GM23338 (cell line): ENCODE measurements around the gene TSC22D3. TPM values are rescaled to one million over a fixed set of nuclear protein-coding genes. Genes with fewer than 3 reads are reported as not detected.

ENCODE experiments used
- ATAC-seq: fragments of 200-7000 bp; cut with Tn5 transposase; 3 replicates; pipeline ENCODE4 v1.9.1; 2020
- DNase-seq: peaks from one replicate; pipeline ENCODE4 v3.0.0-alpha.2; 2015; ENCODE audit warnings: low spot score
- H2AFZ ChIP-seq: fragments of 200-600 bp; sonication (generic); 2 replicates; pipeline ENCODE4 v1.8.0; 2016; ENCODE audit warnings: antibody characterized with exemption, mild to moderate bottlenecking, moderate library complexity
- H3F3A ChIP-seq: fragments of 200-600 bp; sonication (generic); replicated peaks from 2 replicates; pipeline ENCODE4 v1.8.0; 2017; ENCODE audit warnings: antibody characterized with exemption, mixed run types, low read depth
- H3K27ac ChIP-seq: fragments of 200-600 bp; sonication (generic); 2 replicates; pipeline ENCODE4 v1.6.1; 2016; ENCODE audit warnings: low read depth
- H3K27me3 ChIP-seq: fragments of 200-600 bp; sonication (generic); 2 replicates; pipeline ENCODE4 v1.8.0; 2016; ENCODE audit warnings: mild to moderate bottlenecking, mixed run types, moderate library complexity; ENCODE audit not compliant: insufficient read depth
- H3K36me3 ChIP-seq: fragments of 200-600 bp; sonication (generic); 2 replicates; pipeline ENCODE4 v1.8.0; 2016; ENCODE audit warnings: mild to moderate bottlenecking; ENCODE audit not compliant: insufficient read depth
- H3K4me1 ChIP-seq: fragments of 200-600 bp; sonication (generic); 2 replicates; pipeline ENCODE4 v1.8.0; 2016; ENCODE audit warnings: mild to moderate bottlenecking, moderate library complexity; ENCODE audit not compliant: insufficient read depth
- H3K4me2 ChIP-seq: fragments of 200-600 bp; sonication (generic); 2 replicates; pipeline ENCODE4 v1.7.1; 2017; ENCODE audit warnings: mixed run types
- H3K4me3 ChIP-seq: fragments of 200-600 bp; sonication (generic); 2 replicates; pipeline ENCODE4 v1.6.1; 2016; ENCODE audit warnings: mixed run types
- H3K79me2 ChIP-seq: fragments of 200-600 bp; sonication (generic); replicated peaks from 2 replicates; pipeline ENCODE4 v1.8.0; 2017; ENCODE audit warnings: mild to moderate bottlenecking; ENCODE audit not compliant: insufficient read depth
- H3K9me2 ChIP-seq: fragments of 200-600 bp; sonication (generic); 2 replicates; pipeline ENCODE4 v1.8.0; 2017; ENCODE audit not compliant: insufficient read depth
- H4K20me1 ChIP-seq: fragments of 200-600 bp; sonication (generic); replicated peaks from 2 replicates; pipeline ENCODE4 v1.8.0; 2017; ENCODE audit warnings: mild to moderate bottlenecking; ENCODE audit not compliant: insufficient read depth
- H3K27ac Mint-ChIP-seq: 2 replicates; pipeline ENCODE4 v1.8.0; 2020; ENCODE audit warnings: inconsistent platforms, mild to moderate bottlenecking, moderate library complexity, mixed read lengths
- H3K27me3 Mint-ChIP-seq: 3 replicates; pipeline ENCODE4 v1.8.0; 2022; ENCODE audit warnings: low read depth, mild to moderate bottlenecking, moderate library complexity, mixed read lengths, inconsistent platforms; ENCODE audit not compliant: insufficient read depth, poor library complexity
- H3K36me3 Mint-ChIP-seq: 3 replicates; pipeline ENCODE4 v1.8.0; 2021; ENCODE audit warnings: low read depth, mild to moderate bottlenecking, inconsistent platforms, moderate library complexity, mixed read lengths
- H3K4me1 Mint-ChIP-seq: 3 replicates; pipeline ENCODE4 v1.8.0; 2020; ENCODE audit warnings: mild to moderate bottlenecking, inconsistent platforms, mixed read lengths
- H3K4me3 Mint-ChIP-seq: 3 replicates; pipeline ENCODE4 v1.8.0; 2021; ENCODE audit warnings: moderate library complexity, mild to moderate bottlenecking, inconsistent platforms, mixed read lengths
- H3K9me3 Mint-ChIP-seq: 3 replicates; pipeline ENCODE4 v1.8.0; 2020; ENCODE audit warnings: moderate library complexity, mild to moderate bottlenecking, inconsistent platforms, mixed read lengths
- EZH2phosphoT487 ChIP-seq: fragments of 200-600 bp; sonication (generic); IDR thresholded peaks from one replicate; pipeline ENCODE4 v1.8.1; 2018; ENCODE audit warnings: antibody characterized with exemption; ENCODE audit not compliant: unreplicated experiment
- NANOG ChIP-seq: IDR thresholded peaks from 2 replicates; pipeline ENCODE4 v1.6.1; 2016; ENCODE audit warnings: antibody characterized with exemption, borderline replicate concordance
- POLR2AphosphoS5 ChIP-seq: IDR thresholded peaks from 2 replicates; pipeline ENCODE4 v1.6.1; 2016; ENCODE audit warnings: antibody characterized with exemption, low read depth
- STAT1 ChIP-seq: IDR thresholded peaks from one replicate; pipeline ENCODE4 v1.6.1; 2016; ENCODE audit warnings: antibody characterized with exemption; ENCODE audit not compliant: unreplicated experiment
- ZNF114 ChIP-seq: fragments of 250-450 bp; sonication (Bioruptor Pico); IDR thresholded peaks from 2 replicates; pipeline ENCODE4 v1.5.0; 2020; ENCODE audit warnings: mild to moderate bottlenecking, moderate library complexity
- polyA plus RNA-seq: library from polyadenylated mRNA; unstranded; fragments of >200 nt; fragmentation: Nextera tagmentation; extraction: Ambion mirVana; gene quantifications from 2 replicates; pipeline ENCODE4 v1.2.1, GENCODE V29; 2016
- total RNA-seq: library from RNA; depleted of rRNA; stranded (reverse); fragments of >200 nt; shearing (Covaris generic); gene quantifications from 2 replicates; pipeline ENCODE4 v1.2.3, GENCODE V29; 2014
- TF ChIP-seq, protein P1 (sequence below): IDR thresholded peaks from one replicate; pipeline ENCODE4 v1.6.1; 2018; ENCODE audit warnings: antibody characterized with exemption; ENCODE audit not compliant: unreplicated experiment
- TF ChIP-seq, protein P2 (sequence below): fragments of 250-450 bp; sonication (Bioruptor Pico); IDR thresholded peaks from 2 replicates; pipeline ENCODE4 v1.5.0; 2020; ENCODE audit warnings: mild to moderate bottlenecking, moderate library complexity
- TF ChIP-seq, protein P3 (sequence below), 2 experiments: fragments of 200-600 bp in 1 of 2; sonication (generic) in 1 of 2; conservative IDR thresholded peaks; 2 replicates each; pipeline versions ENCODE4 v1.5.1 to v1.6.1; 2016 to 2017; ENCODE audit warnings: antibody characterized with exemption in 2 of 2, low read depth in 2 of 2, mild to moderate bottlenecking in 2 of 2, moderate library complexity in 1 of 2

Gene TSC22D3
- total and polyA plus RNA-seq, 2 experiments from 2014 or later = 12.6 to 20.0 TPM

DNA sequence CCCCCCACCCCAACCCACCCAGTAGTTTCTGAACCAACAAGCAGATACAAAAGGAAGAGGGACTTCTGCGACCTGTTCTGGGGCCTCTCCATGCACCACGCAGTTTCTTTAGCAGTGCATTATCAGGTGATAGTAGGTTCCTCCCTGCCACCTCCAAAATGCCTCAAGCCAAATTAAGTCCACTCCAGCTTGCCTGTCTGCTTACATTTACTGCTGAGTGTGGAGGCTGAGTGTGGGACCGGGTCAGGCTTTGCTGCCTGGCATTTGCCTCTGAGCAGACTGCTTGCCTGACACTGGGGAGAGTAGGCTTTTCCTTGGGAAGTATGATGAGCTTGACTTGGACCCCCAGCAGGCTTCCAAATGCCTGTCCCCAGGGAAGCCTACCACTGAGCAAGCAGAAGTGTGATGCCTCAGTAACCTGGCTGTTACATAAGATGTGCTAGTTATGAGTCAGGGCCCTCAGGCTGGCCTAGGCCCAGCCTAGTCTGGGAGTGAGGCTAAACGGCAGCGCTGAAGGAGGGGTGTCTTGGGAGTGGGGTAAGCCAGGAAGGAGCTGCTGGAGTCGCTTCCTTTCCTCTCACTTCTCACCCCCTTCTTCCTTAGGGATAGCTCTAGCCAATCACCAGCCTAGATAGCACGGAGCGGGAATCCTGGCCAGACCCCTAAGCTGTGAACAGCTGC lies 9.0 kb downstream of the TSC22D3 start (continued):
- TF ChIP-seq, protein P1, sequence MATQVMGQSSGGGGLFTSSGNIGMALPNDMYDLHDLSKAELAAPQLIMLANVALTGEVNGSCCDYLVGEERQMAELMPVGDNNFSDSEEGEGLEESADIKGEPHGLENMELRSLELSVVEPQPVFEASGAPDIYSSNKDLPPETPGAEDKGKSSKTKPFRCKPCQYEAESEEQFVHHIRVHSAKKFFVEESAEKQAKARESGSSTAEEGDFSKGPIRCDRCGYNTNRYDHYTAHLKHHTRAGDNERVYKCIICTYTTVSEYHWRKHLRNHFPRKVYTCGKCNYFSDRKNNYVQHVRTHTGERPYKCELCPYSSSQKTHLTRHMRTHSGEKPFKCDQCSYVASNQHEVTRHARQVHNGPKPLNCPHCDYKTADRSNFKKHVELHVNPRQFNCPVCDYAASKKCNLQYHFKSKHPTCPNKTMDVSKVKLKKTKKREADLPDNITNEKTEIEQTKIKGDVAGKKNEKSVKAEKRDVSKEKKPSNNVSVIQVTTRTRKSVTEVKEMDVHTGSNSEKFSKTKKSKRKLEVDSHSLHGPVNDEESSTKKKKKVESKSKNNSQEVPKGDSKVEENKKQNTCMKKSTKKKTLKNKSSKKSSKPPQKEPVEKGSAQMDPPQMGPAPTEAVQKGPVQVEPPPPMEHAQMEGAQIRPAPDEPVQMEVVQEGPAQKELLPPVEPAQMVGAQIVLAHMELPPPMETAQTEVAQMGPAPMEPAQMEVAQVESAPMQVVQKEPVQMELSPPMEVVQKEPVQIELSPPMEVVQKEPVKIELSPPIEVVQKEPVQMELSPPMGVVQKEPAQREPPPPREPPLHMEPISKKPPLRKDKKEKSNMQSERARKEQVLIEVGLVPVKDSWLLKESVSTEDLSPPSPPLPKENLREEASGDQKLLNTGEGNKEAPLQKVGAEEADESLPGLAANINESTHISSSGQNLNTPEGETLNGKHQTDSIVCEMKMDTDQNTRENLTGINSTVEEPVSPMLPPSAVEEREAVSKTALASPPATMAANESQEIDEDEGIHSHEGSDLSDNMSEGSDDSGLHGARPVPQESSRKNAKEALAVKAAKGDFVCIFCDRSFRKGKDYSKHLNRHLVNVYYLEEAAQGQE = no peak
- TF ChIP-seq, protein P2, sequence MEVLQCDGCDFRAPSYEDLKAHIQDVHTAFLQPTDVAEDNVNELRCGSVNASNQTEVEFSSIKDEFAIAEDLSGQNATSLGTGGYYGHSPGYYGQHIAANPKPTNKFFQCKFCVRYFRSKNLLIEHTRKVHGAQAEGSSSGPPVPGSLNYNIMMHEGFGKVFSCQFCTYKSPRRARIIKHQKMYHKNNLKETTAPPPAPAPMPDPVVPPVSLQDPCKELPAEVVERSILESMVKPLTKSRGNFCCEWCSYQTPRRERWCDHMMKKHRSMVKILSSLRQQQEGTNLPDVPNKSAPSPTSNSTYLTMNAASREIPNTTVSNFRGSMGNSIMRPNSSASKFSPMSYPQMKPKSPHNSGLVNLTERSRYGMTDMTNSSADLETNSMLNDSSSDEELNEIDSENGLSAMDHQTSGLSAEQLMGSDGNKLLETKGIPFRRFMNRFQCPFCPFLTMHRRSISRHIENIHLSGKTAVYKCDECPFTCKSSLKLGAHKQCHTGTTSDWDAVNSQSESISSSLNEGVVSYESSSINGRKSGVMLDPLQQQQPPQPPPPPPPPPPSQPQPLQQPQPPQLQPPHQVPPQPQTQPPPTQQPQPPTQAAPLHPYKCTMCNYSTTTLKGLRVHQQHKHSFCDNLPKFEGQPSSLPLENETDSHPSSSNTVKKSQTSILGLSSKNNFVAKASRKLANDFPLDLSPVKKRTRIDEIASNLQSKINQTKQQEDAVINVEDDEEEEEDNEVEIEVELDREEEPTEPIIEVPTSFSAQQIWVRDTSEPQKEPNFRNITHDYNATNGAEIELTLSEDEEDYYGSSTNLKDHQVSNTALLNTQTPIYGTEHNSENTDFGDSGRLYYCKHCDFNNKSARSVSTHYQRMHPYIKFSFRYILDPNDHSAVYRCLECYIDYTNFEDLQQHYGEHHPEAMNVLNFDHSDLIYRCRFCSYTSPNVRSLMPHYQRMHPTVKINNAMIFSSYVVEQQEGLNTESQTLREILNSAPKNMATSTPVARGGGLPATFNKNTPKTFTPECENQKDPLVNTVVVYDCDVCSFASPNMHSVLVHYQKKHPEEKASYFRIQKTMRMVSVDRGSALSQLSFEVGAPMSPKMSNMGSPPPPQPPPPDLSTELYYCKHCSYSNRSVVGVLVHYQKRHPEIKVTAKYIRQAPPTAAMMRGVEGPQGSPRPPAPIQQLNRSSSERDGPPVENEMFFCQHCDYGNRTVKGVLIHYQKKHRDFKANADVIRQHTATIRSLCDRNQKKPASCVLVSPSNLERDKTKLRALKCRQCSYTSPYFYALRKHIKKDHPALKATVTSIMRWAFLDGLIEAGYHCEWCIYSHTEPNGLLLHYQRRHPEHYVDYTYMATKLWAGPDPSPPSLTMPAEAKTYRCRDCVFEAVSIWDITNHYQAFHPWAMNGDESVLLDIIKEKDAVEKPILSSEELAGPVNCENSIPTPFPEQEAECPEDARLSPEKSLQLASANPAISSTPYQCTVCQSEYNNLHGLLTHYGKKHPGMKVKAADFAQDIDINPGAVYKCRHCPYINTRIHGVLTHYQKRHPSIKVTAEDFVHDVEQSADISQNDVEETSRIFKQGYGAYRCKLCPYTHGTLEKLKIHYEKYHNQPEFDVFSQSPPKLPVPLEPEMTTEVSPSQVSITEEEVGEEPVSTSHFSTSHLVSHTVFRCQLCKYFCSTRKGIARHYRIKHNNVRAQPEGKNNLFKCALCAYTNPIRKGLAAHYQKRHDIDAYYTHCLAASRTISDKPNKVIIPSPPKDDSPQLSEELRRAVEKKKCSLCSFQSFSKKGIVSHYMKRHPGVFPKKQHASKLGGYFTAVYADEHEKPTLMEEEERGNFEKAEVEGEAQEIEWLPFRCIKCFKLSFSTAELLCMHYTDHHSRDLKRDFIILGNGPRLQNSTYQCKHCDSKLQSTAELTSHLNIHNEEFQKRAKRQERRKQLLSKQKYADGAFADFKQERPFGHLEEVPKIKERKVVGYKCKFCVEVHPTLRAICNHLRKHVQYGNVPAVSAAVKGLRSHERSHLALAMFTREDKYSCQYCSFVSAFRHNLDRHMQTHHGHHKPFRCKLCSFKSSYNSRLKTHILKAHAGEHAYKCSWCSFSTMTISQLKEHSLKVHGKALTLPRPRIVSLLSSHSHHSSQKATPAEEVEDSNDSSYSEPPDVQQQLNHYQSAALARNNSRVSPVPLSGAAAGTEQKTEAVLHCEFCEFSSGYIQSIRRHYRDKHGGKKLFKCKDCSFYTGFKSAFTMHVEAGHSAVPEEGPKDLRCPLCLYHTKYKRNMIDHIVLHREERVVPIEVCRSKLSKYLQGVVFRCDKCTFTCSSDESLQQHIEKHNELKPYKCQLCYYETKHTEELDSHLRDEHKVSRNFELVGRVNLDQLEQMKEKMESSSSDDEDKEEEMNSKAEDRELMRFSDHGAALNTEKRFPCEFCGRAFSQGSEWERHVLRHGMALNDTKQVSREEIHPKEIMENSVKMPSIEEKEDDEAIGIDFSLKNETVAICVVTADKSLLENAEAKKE (CRISPR knock-in tag) = no peak
- no peak for TF ChIP-seq POLR2AphosphoS5

DNA sequence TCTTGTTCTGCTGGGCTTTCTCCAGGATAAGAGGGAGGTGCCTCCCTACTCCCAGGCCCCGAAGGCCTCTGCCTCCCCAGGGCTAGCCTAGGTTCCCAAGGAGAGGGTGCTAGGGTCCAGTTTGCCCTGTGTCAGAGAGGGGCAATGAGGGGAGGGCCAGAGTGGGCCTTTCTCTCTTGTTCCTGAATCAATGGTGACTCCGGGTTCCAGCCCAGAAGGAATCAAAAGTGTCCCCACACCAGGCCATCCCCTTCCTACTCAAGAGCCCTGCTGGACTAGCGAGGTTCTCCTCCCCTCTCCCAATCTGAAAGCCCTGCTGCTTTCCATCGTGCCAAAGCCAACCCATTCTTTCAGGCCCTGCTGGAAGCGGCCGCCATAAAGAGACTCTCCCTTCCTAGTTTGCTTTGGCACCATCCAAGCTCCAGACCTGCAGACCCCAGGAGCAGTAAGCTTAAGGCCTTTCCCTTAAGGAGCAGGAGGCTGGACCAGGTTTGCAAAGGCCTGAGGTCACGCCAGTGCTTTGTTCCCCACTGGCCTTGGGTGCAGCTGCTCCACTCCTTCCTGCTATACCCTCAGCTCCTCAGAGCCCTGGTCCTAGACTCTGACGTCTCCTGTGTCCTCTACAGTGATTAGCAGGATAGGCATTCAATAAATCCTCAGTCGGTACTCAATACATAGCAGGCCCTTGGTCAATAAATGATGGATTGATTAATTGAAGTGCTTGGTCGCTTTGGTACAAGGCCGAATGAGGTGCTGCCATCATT lies 10.6 kb downstream of the TSC22D3 start:
- Histone ChIP-seq H2AFZ (no peak overlapping the region), H3K4me1 (no peaks in the 10 kb centered on the region), H3K4me3 (no peak overlapping the region), H3F3A (no peaks in the 10 kb centered on the region), H3K9me2 (no peaks in the 10 kb centered on the region), H3K27me3 (no peaks in the 10 kb centered on the region), H3K4me2 (no peak overlapping the region), H3K27ac (no peak overlapping the region), H3K79me2 (no peaks in the 10 kb centered on the region), H4K20me1 (no peaks in the 10 kb centered on the region), H3K36me3 (no peaks in the 10 kb centered on the region)
- peaks cover 4% of the 10 kb centered on the region for H3K27me3 Mint-ChIP-seq
- no peak for ATAC-seq
- H3K4me1 Mint-ChIP-seq = peaks cover 11% of the 10 kb centered on the region
- H3K27ac Mint-ChIP-seq = no peak overlapping the region
- no peak overlapping the region for H3K4me3 Mint-ChIP-seq
- DNase-seq = no peak
- H3K36me3 Mint-ChIP-seq = no peaks in the 10 kb centered on the region
- H3K9me3 Mint-ChIP-seq = no peaks in the 10 kb centered on the region
- TF ChIP-seq ZNF114 (CRISPR knock-in tag) (no peak), STAT1 (no peak), EZH2phosphoT487 (no peak), NANOG (no peak)
- TF ChIP-seq, protein P3, sequence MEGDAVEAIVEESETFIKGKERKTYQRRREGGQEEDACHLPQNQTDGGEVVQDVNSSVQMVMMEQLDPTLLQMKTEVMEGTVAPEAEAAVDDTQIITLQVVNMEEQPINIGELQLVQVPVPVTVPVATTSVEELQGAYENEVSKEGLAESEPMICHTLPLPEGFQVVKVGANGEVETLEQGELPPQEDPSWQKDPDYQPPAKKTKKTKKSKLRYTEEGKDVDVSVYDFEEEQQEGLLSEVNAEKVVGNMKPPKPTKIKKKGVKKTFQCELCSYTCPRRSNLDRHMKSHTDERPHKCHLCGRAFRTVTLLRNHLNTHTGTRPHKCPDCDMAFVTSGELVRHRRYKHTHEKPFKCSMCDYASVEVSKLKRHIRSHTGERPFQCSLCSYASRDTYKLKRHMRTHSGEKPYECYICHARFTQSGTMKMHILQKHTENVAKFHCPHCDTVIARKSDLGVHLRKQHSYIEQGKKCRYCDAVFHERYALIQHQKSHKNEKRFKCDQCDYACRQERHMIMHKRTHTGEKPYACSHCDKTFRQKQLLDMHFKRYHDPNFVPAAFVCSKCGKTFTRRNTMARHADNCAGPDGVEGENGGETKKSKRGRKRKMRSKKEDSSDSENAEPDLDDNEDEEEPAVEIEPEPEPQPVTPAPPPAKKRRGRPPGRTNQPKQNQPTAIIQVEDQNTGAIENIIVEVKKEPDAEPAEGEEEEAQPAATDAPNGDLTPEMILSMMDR (conservative IDR thresholded peaks at IDR 0.05; ENCODE audit: low read depth in 2 of 2) = no peak
- TF ChIP-seq, protein P1 = no peak
